HCT116 (cell line): ENCODE data around the gene CAMK2A. TPM values are rescaled to one million over a fixed set of nuclear protein-coding genes. Genes with fewer than 3 reads are reported as not detected.

Experiments used
- ATAC-seq: fragments of 200-7000 bp; cut with Tn5 transposase; 2 replicates; pipeline ENCODE4 v1.9.1; 2020; ENCODE audit warnings: mild to moderate bottlenecking, moderate library complexity
- BruUV-seq: library from RNA; stranded (reverse); fragments of 400-500 nt; replicated peaks from 2 replicates; lab custom pipeline; 2021; lab: Mats Ljungman, UMichigan
- CTCF ChIA-PET: fragments of 300-600 bp; sonication (Branson Sonifier 250); formaldehyde crosslinking; loops from one replicate; lab custom pipeline; 2021; ENCODE audit warnings: antibody characterized with exemption; lab: Charles Lee
- POLR2A ChIA-PET: fragments of 300-600, 350-600 bp; sonication (Branson Sonifier 250); formaldehyde crosslinking; loops from one replicate; lab custom pipeline; 2021; ENCODE audit warnings: antibody characterized with exemption; lab: Charles Lee
- RAD21 ChIA-PET, 2 experiments: fragments of 300-600 bp; sonication (Branson Sonifier 250); formaldehyde crosslinking; loops; one replicate each; lab custom pipeline; 2023; ENCODE audit warnings: low total read pairs in 2 of 2; ENCODE audit not compliant: uncharacterized antibody in 2 of 2, unreplicated experiment in 2 of 2, low non-redundant PET in 1 of 2; lab: Charles Lee
- DNase-seq: peaks from one replicate; pipeline ENCODE4 v3.0.0-alpha.2; 2010; ENCODE audit warnings: low read depth, low spot score
- H2AFZ ChIP-seq: fragments of 200-600 bp; shearing (Covaris generic), sonication (generic); 2 replicates; pipeline ENCODE4 v1.6.1; 2017; ENCODE audit warnings: low read depth, mixed run types, mixed read lengths, antibody characterized with exemption, low read length; ENCODE audit not compliant: poor library complexity, severe bottlenecking
- H3K27ac ChIP-seq: 2 replicates; pipeline ENCODE4 v1.5.1; 2012; ENCODE audit warnings: low read depth, low read length
- H3K27me3 ChIP-seq: fragments of 200-600 bp; sonication (generic); 2 replicates; pipeline ENCODE4 v1.6.1; 2016; ENCODE audit warnings: mixed run types, low read length, mixed read lengths; ENCODE audit not compliant: insufficient read depth
- H3K36me3 ChIP-seq, 2 experiments: fragments of 200-500 bp in 1 of 2; fragments of 200-600 bp in 1 of 2; sonication (Bioruptor generic) in 1 of 2; sonication (generic) in 1 of 2; 2 replicates each; pipeline versions ENCODE4 v1.5.1 to v1.6.1; 2014 to 2016; ENCODE audit warnings: low read length in 2 of 2, inconsistent platforms in 1 of 2, mixed read lengths in 1 of 2, mixed run types in 1 of 2; ENCODE audit not compliant: insufficient read depth in 2 of 2, control insufficient read depth in 1 of 2
- H3K4me1 ChIP-seq, 2 experiments: fragments of 200-600 bp in 1 of 2; sonication (generic) in 1 of 2; 2 replicates each; pipeline versions ENCODE4 v1.5.1 to v1.6.1; 2012 to 2017; ENCODE audit warnings: low read length in 2 of 2, inconsistent platforms in 1 of 2, mild to moderate bottlenecking in 1 of 2, mixed read lengths in 1 of 2, mixed run types in 1 of 2, moderate library complexity in 1 of 2; ENCODE audit not compliant: insufficient read depth in 2 of 2, control insufficient read depth in 1 of 2
- H3K4me2 ChIP-seq: fragments of 200-600 bp; sonication (generic); 2 replicates; pipeline ENCODE4 v1.6.1; 2017; ENCODE audit warnings: mixed run types, low read length, mixed read lengths
- H3K4me3 ChIP-seq, 2 experiments: fragments of 200-600 bp in 1 of 2; sonication (generic) in 1 of 2; replicated peaks in 1 of 2; 2 replicates each; pipeline ENCODE4 v1.5.1; 2011 to 2016; ENCODE audit warnings: low read length in 2 of 2, control low read depth in 1 of 2, low read depth in 1 of 2, mild to moderate bottlenecking in 1 of 2, mixed read lengths in 1 of 2, mixed run types in 1 of 2
- H3K79me2 ChIP-seq: fragments of 200-600 bp; sonication (generic); 2 replicates; pipeline ENCODE4 v1.6.1; 2017; ENCODE audit warnings: mild to moderate bottlenecking, mixed run types, low read length, moderate library complexity, mixed read lengths; ENCODE audit not compliant: insufficient read depth
- H3K9ac ChIP-seq: fragments of 200-600 bp; sonication (generic); 2 replicates; pipeline ENCODE4 v1.6.1; 2016; ENCODE audit warnings: low read length, mixed read lengths
- H3K9me2 ChIP-seq: fragments of 200-600 bp; sonication (generic), shearing (Covaris generic); 2 replicates; pipeline ENCODE4 v1.6.1; 2017; ENCODE audit warnings: mixed run types, mild to moderate bottlenecking, moderate library complexity; ENCODE audit not compliant: insufficient read depth
- H3K9me3 ChIP-seq, 2 experiments: fragments of 200-500 bp in 1 of 2; fragments of 200-600 bp in 1 of 2; sonication (Bioruptor generic) in 1 of 2; sonication (generic) in 1 of 2; 2 replicates each; pipeline ENCODE4 v1.6.1; 2014 to 2017; ENCODE audit warnings: low read length in 2 of 2, mixed read lengths in 2 of 2, inconsistent platforms in 1 of 2, low read depth in 1 of 2, mild to moderate bottlenecking in 1 of 2, mixed run types in 1 of 2, moderate library complexity in 1 of 2; ENCODE audit not compliant: control insufficient read depth in 1 of 2, insufficient read depth in 1 of 2
- H4K20me1 ChIP-seq: fragments of 200-600 bp; sonication (generic), shearing (Covaris generic); 2 replicates; pipeline ENCODE4 v1.6.1; 2017; ENCODE audit warnings: mixed run types, mild to moderate bottlenecking, moderate library complexity; ENCODE audit not compliant: insufficient read depth
- CEBPB ChIP-seq: IDR thresholded peaks from 2 replicates; pipeline ENCODE4 v1.6.1; 2012; ENCODE audit warnings: low read depth
- EZH2phosphoT487 ChIP-seq: fragments of 200-600 bp; IDR thresholded peaks from 2 replicates; pipeline ENCODE4 v1.6.1; 2018; ENCODE audit warnings: antibody characterized with exemption, borderline replicate concordance
- FOSL1 ChIP-seq: IDR thresholded peaks from 2 replicates; pipeline ENCODE4 v1.6.1; 2012; ENCODE audit warnings: low read depth
- JUND ChIP-seq: IDR thresholded peaks from 2 replicates; pipeline ENCODE4 v1.6.1; 2012
- RAD21 ChIP-seq: IDR thresholded peaks from 2 replicates; pipeline ENCODE4 v1.6.1; 2012; ENCODE audit warnings: low read depth, mild to moderate bottlenecking
- SIN3A ChIP-seq: IDR thresholded peaks from 2 replicates; pipeline ENCODE4 v1.6.1; 2012; ENCODE audit warnings: low read depth
- SRF ChIP-seq: IDR thresholded peaks from 2 replicates; pipeline ENCODE4 v1.6.1; 2012; ENCODE audit warnings: low read depth
- TCF7L2 ChIP-seq: IDR thresholded peaks from 2 replicates; pipeline ENCODE4 v1.7.0; 2011; ENCODE audit warnings: borderline replicate concordance, inconsistent platforms; ENCODE audit not compliant: insufficient read depth, insufficient read length; ENCODE audit errors: extremely low read depth
- ZFX ChIP-seq: fragments of 450-650 bp; IDR thresholded peaks from 2 replicates; pipeline ENCODE4 v1.6.1; 2017
- intact Hi-C: fragments of 100-400 bp; cut with micrococcal nuclease; formaldehyde crosslinking; loops from 2 replicates; pipeline ENCODE4 v1.10.0; 2022
- total RNA-seq: library from RNA; stranded (reverse); gene quantifications from one replicate; pipeline ENCODE4 v1.2.1, GENCODE V29; 2021; ENCODE audit not compliant: unreplicated experiment
- TF ChIP-seq, protein P1 (sequence below): IDR thresholded peaks from 2 replicates; pipeline ENCODE4 v1.6.1; 2012
- TF ChIP-seq, protein P2 (sequence below): IDR thresholded peaks from 2 replicates; pipeline ENCODE4 v1.6.1; 2012

Gene CAMK2A
- total RNA-seq, 1 experiment from 2014 or later, result not detected

DNA sequence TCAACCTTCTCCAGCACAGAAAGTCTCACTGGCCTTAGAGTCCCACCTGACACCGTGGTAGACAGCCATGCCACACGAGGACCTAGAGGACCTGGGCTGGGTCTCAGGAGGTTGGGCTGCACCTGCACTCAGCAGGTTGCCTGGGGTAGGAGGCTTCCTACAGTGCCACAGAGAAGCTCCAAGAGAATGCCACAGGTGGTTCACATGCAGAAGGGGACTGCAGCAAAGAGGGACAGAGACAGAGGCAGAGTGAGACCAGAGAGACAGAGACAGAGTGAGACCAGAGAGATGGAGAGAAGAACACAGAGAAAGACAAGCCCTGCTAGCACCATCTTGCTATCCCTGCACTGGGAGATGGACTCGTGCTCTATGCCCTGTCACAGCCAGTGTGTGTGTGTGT lies 5.7 kb downstream of the CAMK2A start:
- no peak for ATAC-seq
- intact Hi-C loops, result no loop called here
- Histone ChIP-seq H3K27me3 (no peaks in the 10 kb centered on the region; the same call in 1 of the 2 replicates), H3K4me2 (no peak overlapping the region), H3K9me2 (no peaks in the 10 kb centered on the region), H3K27ac (no peak overlapping the region), H4K20me1 (no peaks in the 10 kb centered on the region), H3K9me3 (no peaks in the 10 kb centered on the region), H3K4me3 (no peak overlapping the region), H3K9ac (no peak overlapping the region), H3K79me2 (no peaks in the 10 kb centered on the region), H3K4me1 (no peaks in the 10 kb centered on the region), H3K36me3 (no peaks in the 10 kb centered on the region), H2AFZ (no peak overlapping the region)
- no peak for TF ChIP-seq SRF
- TF ChIP-seq TCF7L2, result no peak
- TF ChIP-seq ZFX, result no peak
- TF ChIP-seq SIN3A, result no peak
- TF ChIP-seq, protein P1, sequence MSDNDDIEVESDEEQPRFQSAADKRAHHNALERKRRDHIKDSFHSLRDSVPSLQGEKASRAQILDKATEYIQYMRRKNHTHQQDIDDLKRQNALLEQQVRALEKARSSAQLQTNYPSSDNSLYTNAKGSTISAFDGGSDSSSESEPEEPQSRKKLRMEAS, result no peak
- no peak for TF ChIP-seq EZH2phosphoT487
- TF ChIP-seq, protein P2, sequence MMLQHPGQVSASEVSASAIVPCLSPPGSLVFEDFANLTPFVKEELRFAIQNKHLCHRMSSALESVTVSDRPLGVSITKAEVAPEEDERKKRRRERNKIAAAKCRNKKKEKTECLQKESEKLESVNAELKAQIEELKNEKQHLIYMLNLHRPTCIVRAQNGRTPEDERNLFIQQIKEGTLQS, result no peak
- TF ChIP-seq RAD21, result no peak
- no peak for TF ChIP-seq JUND
- no peak for TF ChIP-seq FOSL1
- no peak for DNase-seq
- ChIA-PET RAD21 (no interaction called here), CTCF (no interaction called here), POLR2A (no interaction called here)
- BruUV-seq, result no TSS peak

DNA sequence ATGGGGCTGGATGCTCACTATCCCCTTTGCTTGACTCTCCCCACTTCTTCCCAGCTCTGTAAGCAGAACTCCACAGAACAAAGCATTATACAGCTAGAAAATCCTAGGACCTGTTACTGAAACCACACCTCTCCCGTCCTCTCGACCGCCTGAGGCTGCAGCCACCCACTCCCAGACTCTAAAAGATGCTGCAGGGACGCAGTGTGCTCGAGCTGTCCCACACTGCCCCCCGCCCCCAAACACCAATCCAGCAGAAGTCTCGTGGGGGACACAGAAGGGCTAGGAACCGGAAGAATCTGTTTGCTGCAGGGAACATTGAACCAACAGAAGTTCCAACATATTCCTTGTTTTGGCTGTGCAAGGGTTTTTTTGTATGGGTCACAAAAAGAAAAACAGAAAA lies 7.6 kb downstream of the CAMK2A start:
- ChIA-PET RAD21 (no interaction called here), CTCF (no interaction called here), POLR2A (interaction anchor here (0.6 kb wide), 1 partner anchor 502 kb away, joined by 3 read pairs; no protein-coding TSS in a partner anchor)
- H3K36me3 ChIP-seq, result no peaks in the 10 kb centered on the region
- no peaks in the 10 kb centered on the region for H3K27me3 ChIP-seq
- no peaks in the 10 kb centered on the region for H4K20me1 ChIP-seq
- H2AFZ ChIP-seq, result no peak overlapping the region
- H3K4me3 ChIP-seq, result no peak overlapping the region
- intact Hi-C loops, result no loop called here
- no peak overlapping the region for H3K4me2 ChIP-seq
- TF ChIP-seq ZFX, result no peak
- no peak for TF ChIP-seq CEBPB
- H3K9me3 ChIP-seq, result no peaks in the 10 kb centered on the region
- H3K9ac ChIP-seq, result no peak overlapping the region
- DNase-seq, result no peak
- no peaks in the 10 kb centered on the region for H3K4me1 ChIP-seq
- H3K27ac ChIP-seq, result no peak overlapping the region
- no peaks in the 10 kb centered on the region for H3K79me2 ChIP-seq
- BruUV-seq, result no TSS peak
- no peaks in the 10 kb centered on the region for H3K9me2 ChIP-seq
- no peak for ATAC-seq
